Right atrium auricular region (tissue), 2 donors: ENCODE measurements around the gene ACSF2. TPM values are rescaled to one million over a fixed set of nuclear protein-coding genes. Genes with fewer than 3 reads are reported as not detected.

ENCODE experiments used
- DNase-seq: peaks from one replicate; pipeline ENCODE4 v3.0.0-alpha.2; 2019; ENCODE audit warnings: low spot score
- H3K27ac ChIP-seq, 2 donors: fragments of 200-600 bp; sonication (generic); 1 replicate in 1 of 2; 2 replicates in 1 of 2; pipeline ENCODE4 v1.5.1; 2016 to 2019
- H3K27me3 ChIP-seq, 2 donors: fragments of 200-600 bp; sonication (generic); one replicate each; pipeline versions ENCODE4 v1.5.1 to v1.6.0; 2017 to 2019
- H3K36me3 ChIP-seq: fragments of 200-600 bp; sonication (generic); one replicate; pipeline ENCODE4 v1.5.1; 2016
- H3K4me1 ChIP-seq, 2 donors: fragments of 200-600 bp; sonication (generic); one replicate each; pipeline versions ENCODE4 v1.5.1 to v1.6.0; 2017 to 2019
- H3K4me3 ChIP-seq, 2 donors: fragments of 200-600 bp; sonication (generic); 1 replicate in 1 of 2; 2 replicates in 1 of 2; pipeline ENCODE4 v1.5.1; 2017 to 2019; ENCODE audit warnings: mild to moderate bottlenecking in 1 of 2, moderate library complexity in 1 of 2
- H3K9me3 ChIP-seq, 2 donors: fragments of 200-600 bp; sonication (generic); one replicate each; pipeline ENCODE4 v1.5.1; 2019
- CTCF ChIP-seq, 2 donors: fragments of 200-600 bp; sonication (generic); IDR thresholded peaks; one replicate each; pipeline ENCODE4 v1.5.1; 2019; ENCODE audit warnings: antibody characterized with exemption in 2 of 2
- total RNA-seq, 2 donors: library from RNA; depleted of rRNA; stranded (reverse); fragments of >200 nt; gene quantifications; one replicate each; pipeline ENCODE4 v1.1.0, GENCODE V29; 2016

The ACSF2 gene
- total RNA-seq, 2 donors from 2014 or later = 22.2 to 42.6 TPM

GRCh38 chr17:50443505-50443974 lies 17.5 kb downstream of the ACSF2 start:
- Histone ChIP-seq H3K4me3 (peak overlapping the region in 1 of 2 donors; percentile 0), H3K27ac (peak overlapping the region; percentile 32 to 68)

DNA sequence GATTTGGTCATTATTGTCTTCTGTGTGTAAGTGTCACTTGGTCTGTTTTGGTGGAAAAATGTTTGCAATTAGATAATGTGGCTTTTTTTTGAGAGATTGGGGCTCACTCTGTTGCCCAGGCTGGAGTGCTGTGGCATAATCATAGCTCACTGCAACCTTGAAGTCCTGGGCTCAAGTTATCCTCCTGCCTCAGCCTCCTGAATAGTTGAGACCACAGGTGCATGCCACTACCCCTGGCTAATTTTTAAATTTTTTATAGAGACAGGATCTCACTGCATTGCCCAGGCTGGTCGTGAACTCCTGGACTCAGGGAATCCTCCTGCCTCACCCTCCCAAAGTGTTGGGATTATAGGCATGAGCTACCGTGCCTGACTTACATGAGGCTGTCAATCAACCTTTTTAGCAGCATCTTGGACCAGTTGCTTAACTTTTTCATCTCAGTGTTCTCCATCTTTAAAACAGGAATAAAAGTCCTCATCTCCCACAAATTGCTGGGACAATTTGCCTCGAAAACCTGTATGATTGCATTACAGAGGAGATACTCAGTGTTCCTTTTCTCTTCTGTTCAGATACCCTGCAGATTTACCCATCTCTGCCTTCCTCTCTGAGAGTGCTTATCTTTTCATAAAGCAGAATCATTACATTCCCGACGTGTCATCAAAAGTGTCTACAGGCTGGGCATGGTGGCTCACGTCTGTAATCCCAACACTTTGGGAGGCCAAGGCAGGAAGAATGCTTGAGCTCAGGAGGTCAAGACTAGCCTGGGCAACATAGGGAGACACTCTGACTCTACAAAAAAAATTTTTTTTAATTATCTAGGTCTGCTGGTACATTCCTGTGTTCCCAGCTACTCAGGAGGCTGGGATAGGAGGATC lies 19.1 kb downstream of the ACSF2 start:
- H3K27me3 ChIP-seq = no peaks in the 10 kb centered on the region
- peaks cover 0 to 46% of the 10 kb centered on the region in 2 donors for H3K4me1 ChIP-seq
- H3K36me3 ChIP-seq = no peaks in the 10 kb centered on the region
- no peak for DNase-seq
- H3K27ac ChIP-seq = no peak overlapping the region
- no peaks in the 10 kb centered on the region for H3K9me3 ChIP-seq
- no peak overlapping the region for H3K4me3 ChIP-seq
- no peak for TF ChIP-seq CTCF (IDR thresholded peaks at IDR 0.05)

More at GRCh38 chr17:50443505-50443974, 17.5 kb downstream of the ACSF2 start:
- H3K9me3 ChIP-seq = no peaks in the 10 kb centered on the region
- H3K27me3 ChIP-seq = no peaks in the 10 kb centered on the region
- DNase-seq = no peak
- TF ChIP-seq CTCF (IDR thresholded peaks at IDR 0.05) = no peak
- no peaks in the 10 kb centered on the region for H3K36me3 ChIP-seq
- H3K4me1 ChIP-seq = peaks cover 0 to 45% of the 10 kb centered on the region in 2 donors

GRCh38 chr17:50445730-50446325 lies 19.8 kb downstream of the ACSF2 start:
- Histone ChIP-seq H3K4me1 (peaks cover 0 to 38% of the 10 kb centered on the region in 2 donors), H3K27me3 (no peaks in the 10 kb centered on the region), H3K27ac (no peak overlapping the region), H3K9me3 (no peaks in the 10 kb centered on the region), H3K4me3 (no peak overlapping the region), H3K36me3 (no peaks in the 10 kb centered on the region)
- no peak for TF ChIP-seq CTCF (IDR thresholded peaks at IDR 0.05)
- DNase-seq = no peak

DNA sequence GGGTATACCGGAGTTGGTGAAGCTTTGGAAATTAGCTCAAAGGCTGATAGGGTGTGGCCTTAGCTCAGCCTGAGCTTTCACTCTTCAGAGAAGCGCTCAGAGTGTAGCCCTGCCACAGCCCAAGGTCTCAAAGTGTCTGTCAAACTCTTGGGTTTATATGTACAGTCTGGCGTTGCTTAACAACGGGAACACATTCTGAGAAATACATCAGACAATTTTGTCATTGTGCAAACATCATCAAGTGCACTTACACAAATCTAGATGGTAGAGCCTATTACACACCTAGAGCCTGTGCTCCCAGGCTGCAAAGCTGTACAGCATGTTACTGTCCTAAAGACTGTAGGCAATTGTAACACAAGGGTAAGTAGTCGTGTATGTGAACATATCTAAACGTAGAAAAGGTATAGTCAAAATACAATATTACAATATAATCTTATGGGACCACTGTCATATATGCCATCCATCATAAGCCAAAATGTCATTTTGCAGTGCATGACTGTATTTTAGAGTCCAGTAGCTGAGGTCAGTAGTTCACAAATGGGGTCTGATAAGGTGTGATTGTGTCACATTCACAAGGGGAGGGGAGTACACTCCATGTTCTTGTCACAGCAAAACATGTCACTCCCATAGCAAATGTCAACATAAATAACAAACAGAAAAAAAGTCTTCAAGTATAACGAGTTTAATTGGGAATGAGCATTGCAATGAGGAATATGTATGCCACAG lies 22.0 kb downstream of the ACSF2 start:
- H3K4me1 ChIP-seq = peaks cover 0 to 32% of the 10 kb centered on the region in 2 donors
- no peak for DNase-seq

More for the DNA sequence above, 22.0 kb downstream of the ACSF2 start:
- H3K27me3 ChIP-seq = no peaks in the 10 kb centered on the region
- peak overlapping the region in 1 of 2 donors; percentile 37 for H3K27ac ChIP-seq
- H3K36me3 ChIP-seq = no peaks in the 10 kb centered on the region
- no peak for TF ChIP-seq CTCF (IDR thresholded peaks at IDR 0.05)
- H3K4me3 ChIP-seq = no peak overlapping the region
- no peaks in the 10 kb centered on the region for H3K9me3 ChIP-seq
